A204.1 (cell line): ENCODE measurements around the gene RAB8B.
"Not testable (repeated sequence)": the region's sequence is repeated elsewhere in the genome, so short reads cannot be mapped to it uniquely, and the experiment has no call there.

Experiments used
- FAIRE-seq: peaks from 2 replicates; lab custom pipeline; 2012; peaks lifted over from hg19 to GRCh38; lab: Jason Lieb, UNC

Gene RAB8B

DNA sequence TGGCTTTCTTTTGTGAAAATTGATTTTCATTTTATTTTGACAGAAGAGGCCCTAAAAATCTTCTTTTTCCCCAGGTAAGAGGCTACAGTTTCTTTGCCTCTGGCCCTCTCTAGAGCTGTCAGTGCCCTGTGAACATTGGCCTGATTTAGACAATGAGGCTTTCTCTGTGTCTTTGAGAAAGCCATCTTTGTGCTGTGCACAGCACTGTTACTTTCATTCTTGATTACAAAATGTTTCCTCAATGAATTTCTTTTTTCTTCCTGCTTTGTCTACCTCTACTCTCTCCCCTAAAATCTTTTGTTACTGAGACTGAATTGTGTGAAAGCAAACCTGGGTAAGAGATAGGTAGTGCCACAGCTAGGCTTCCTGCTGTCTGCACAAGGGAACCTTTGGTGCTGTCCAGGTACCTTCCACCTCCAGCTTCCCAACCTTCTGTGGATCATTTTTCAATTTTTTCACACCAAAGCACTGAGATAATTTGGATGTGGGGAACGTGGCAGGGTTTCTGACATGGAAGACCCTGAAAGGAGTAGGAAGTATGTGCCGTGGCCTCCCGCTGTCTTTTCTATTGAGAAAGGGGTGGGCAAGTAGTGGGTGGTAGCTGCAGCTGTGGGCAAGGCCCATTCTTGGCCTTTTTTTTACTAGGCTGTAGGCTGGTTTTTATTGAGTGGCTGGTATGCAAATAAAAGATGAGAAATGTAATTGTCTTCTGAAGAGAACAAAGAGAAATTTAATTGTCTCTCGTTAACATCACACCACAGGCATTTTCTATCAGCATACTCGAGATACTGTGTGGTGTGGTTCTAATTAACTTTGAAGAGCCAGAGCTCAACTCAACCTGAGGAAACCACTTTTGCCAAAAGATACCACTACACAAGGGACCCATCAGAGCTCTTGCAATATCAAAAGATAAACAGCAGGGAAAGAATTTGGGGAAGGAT lies 21.0 kb downstream of the RAB8B start:
- FAIRE-seq: no peak

DNA sequence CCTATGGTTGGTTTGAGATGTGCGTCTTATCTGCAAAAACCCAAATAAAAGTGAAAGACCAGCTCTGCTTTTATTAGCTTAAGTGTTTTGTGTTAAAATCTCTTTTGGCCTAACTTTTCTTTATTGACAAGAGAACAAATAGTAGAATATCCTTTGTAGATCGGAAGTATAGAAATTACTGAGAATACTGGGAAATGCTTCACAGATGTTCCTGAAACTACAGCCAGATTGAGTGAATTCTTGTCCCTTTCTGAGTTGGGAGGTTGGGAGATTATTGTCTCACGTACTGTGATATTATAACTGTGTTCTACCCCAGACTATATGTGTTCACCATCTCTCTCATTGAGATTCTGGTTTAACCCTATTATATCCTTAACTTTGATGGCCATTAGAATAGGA lies 21.7 kb downstream of the RAB8B start:
- no peak for FAIRE-seq

DNA sequence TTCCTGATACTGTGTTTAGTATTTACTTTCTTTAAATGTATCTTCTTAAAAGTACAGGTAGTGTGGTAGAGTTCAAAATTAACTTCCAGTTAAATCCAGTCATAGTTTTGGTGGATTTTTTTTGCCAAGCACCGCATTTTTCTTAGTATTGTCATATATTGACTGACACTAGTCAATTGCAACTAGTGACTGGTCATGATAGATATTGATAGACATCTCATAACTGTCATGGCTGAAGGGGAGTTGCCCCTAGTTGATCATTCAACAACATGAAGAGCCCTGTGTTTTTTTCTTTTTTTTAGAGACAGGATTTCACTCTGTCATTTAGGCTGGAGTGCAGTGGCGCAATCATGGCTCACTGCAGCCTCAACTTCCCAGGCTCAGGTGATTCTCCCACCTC lies 22.1 kb downstream of the RAB8B start:
- no peak for FAIRE-seq

DNA sequence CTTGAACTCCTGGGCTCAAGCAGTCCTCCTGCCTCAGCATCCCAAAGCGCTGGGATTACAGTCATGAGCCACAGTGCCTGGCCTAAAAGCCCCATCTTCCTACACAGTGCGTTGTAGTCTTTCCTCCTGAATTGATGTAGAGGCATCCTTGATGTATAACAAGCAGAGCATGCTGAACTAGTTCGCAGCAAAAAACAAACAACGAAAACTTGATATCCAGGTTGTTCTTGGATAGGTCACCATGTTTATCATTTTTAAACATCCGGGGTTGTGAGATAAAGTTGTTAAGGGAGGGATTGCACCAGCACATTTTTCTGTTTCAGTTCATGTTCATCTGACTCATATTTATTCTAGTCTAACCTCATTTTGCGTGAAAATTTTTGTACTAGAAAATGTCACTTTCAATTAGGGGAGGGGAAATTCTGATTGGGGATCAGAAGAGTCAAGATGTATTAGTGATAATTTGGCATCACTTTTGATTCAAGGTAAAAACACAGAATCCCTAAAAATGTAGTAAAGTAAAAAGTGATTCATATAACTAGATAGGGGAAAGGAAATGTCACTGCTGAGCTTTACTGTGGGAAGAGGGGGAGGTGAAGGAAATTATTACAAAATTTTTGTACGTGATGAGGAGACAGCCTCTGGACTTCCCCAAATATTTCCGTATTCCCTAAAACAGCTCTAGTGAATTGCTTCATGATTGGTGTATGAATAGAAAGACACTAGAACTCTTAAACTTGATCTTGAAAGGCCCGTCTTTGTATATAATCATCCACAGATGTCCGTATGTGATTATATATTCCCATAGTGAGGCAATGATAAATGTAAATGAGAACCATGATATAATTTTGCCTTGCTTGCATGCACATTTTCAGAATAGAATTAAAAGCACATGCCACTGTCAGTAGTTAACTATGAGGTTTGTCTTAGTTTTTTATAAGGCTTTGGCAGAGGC lies 22.9 kb downstream of the RAB8B start:
- no peak for FAIRE-seq

DNA sequence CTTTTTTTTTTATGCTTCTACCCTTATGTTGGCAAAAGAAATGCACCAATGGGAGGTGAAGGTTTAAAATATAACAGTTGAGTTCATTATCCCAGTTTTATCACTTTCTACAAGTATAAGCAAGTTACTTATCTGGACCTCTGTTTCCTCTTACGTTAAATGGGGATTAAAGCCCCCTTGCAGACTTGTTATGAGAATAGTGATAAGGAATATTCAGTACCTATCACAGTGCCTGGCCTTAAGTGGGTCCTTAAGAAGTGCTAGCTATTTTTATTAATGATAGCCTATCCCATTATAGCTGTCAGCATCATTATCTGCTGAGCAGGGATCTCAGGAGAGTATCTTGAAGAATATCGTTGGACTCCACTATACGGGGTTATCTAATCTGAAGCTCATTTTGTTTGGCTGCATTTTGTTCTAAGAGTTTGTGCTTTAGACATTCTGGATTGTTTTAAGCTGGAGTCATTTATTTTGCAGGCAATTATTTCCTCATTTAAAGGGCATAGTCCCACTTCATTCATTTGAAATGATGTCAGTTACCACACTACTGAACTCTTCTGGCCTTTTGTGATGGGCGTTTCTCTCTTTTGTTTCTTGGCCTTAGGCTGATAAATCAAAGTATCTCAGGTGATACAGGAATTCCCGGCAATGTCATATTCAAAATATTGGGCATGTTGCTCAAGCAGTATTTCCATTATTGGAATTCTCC lies 28.8 kb downstream of the RAB8B start:
- no peak for FAIRE-seq

DNA sequence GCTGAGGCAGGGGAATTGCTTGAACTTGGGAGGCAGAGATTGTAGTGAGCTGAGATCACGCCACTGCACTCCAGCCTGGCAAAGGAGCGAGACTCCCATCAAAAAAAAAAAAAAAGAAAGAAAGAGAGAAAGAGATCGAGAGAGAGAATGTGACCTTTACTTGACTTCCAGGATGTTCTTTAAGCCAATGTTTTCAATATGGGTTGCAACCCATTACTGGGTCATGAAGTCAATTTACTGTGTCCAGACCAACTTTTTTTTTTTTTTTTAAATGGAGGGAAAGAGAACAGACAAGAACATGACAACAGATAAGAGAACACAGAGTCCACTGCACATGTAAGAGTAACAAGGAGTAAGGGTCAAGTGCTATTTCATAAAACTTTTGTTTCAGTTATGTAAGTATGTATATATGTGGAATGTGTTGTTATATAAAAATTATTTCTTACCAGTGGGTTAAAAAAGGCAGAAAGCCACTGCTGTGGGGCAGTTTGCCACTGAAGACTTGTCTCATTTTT lies 29.8 kb downstream of the RAB8B start:
- no peak for FAIRE-seq

DNA sequence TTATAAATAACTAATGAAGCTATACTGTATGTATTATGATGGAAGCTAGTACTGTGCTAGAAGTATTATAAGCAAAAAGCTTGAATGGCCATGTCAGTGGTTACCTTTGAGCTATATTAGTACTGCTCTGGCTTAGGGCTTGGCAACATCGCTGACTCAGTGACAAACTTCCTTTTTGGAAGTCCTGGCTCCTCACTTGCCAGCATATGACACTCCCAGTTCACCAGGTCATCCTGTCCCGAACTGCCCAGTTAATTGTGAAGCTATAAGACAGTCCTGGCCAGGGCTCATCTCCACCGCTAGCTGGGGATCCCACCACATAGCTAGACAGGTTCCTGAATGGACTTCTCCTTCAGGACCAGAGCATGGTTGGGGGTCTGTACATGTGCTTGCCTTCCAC lies 31.9 kb downstream of the RAB8B start:
- FAIRE-seq: no peak

DNA sequence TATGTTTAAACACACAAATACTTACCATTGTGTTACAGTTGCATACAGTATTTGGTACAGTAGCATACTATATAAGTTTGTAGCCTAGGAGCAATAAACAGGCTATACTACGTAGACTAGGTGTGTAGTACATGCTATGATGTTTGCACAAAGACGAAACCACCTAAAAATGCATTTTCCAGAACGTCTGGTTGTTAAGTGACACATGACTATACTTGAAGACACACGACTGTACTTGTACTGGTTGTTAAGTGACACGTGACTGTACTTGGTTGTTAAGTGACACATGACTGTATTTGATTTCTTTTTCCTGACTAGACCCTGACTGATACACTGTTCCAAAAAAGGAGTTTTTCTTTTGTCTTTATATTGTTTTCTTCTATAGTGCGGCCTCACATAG lies 34.1 kb downstream of the RAB8B start:
- no peak for FAIRE-seq

DNA sequence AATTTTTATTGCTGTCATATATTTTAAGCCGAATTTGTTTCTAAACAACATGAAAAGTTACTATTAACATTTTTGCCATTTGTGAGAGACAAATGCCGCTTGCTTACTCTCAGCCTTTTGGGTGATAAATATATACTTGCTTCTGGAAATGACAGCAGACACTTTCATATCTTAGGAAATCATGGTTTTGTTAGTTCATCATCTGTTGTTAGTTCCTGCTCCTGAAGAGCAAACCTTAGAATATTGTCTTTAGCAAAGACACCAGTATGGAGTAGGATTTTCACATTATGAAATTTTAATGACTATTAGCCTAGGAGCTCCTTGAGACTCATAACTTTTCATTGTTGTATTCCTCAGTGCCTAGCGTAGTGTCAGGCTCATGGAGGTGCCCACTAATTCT lies 36.0 kb downstream of the RAB8B start:
- FAIRE-seq: no peak

DNA sequence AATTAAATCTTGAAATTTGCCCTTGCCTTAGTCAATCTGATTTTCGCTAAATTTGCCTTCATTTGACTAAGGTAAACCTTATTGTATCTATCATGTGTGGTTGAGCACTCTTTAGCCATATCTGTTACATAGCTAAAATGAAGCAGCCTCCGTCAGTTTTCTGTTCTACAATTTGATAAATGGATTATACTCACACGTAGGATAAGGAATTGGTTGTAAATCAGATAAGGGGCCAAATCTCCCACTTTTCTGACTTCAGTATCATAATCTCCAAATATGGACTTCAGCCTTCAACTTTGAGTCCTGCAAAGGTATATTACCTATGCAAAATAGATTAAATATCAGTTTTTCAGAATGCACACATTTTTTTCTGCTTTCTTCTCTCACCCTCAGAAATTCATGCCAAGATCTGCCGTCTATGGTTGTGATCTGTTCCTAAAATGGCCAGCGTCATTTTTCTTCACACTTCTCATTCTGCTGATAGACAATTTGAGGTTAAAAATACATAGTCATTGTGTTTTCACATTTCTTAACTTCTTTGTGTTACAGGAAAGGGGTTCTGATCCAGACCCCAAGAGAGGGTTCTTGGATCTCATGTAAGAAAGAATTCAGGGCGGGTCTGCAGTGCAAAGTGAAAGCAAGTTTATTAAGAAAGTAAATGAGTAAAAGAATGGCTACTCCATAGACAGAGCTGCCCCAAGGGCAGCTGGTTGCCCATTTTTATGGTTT lies 36.9 kb downstream of the RAB8B start:
- FAIRE-seq: no peak

DNA sequence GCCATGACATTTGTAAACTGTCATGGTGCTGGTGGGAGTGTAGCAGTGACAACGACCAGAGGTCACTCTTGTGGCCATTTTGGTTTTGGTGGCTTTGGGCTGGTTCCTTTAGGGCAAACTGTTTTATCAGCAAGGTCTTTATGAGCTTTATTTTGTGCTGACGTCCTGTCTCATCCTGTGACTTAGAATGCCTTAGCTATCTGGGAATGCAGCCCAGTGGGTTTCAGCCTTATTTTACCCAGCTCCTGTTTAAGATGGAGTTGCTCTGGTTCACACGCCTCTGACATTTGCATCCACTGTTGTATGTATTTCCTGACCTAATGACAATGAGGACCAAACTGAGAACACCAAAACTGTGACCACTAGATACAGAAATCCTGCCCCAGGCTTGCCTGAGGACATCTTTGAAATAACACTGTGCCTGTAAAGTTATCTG lies 37.6 kb downstream of the RAB8B start:
- no peak for FAIRE-seq

DNA sequence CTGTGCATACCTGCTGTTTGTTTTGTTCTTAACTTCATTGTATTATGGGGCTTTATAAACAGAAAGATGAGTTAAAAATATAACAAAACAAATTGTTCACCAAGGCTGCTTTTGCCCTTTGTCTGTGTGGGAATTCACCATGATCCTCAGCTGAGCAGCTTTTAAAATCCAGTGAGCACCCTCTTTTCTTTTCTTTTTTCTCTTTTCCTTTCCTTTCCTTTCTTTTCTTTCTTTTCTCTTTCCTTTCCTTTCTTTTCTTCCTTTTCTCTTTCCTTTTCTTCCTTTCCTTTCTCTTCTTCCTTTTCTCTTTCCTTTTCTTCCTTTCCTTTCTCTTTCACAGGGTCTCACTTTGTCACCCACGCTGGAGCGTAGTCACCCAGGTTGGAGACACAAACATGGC lies 38.3 kb downstream of the RAB8B start:
- FAIRE-seq: no peak

DNA sequence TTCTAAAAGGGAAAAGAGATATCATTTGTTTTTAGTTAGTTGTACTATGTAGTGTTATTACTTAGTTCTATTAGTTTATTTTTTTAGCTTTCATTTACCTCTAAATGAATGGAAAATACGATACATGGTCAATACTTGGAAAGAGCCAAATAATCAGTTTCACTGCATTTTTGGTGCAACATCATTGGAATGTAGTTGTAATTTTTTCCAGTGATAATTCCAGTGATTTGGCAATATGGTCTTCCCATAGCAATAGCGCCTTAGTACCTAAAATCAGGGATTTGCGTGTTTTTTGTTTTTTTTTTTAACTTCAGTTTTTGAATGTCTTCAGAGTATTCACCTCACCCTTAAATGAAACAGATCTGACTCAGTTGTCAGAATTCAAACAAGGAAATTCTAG lies 41.8 kb downstream of the RAB8B start:
- no peak for FAIRE-seq

DNA sequence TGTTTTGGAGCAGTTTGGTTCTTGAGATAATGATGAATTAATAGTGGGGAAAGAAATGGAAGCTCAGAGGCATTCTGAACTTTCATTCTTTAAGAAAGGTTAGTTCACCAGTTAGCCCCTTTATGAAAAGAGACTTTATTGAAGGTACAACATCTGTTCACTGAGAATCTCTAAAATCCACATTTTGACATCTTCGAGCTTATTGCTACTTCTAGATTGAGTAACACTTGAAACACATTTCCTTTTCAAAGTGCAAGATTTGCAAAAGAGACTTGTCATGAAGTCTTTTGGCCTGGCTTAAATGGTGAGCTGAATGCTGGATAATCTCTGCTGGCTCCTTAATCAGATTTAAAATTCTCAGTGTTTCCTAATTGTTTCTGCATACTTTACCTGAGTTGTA lies 42.3 kb downstream of the RAB8B start:
- no peak for FAIRE-seq

DNA sequence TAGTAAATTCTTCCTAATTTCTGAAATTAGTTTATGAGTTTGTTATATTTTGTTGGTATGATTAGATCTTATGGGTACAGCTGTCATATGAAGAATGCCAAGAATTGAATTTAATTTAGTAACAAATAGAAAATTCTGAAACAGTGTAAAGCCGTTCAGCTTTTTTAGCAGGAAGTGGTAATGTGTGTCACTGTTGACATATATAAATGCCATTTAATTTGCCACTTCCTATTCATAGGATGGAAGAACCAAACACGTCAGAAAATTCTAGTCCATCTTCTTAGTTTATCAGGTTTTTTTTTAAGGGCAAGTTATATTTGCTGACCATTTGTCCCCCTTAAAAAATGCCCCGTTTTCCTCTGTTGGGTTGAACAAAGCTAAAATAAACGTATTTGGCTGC lies 43.0 kb downstream of the RAB8B start:
- no peak for FAIRE-seq

DNA sequence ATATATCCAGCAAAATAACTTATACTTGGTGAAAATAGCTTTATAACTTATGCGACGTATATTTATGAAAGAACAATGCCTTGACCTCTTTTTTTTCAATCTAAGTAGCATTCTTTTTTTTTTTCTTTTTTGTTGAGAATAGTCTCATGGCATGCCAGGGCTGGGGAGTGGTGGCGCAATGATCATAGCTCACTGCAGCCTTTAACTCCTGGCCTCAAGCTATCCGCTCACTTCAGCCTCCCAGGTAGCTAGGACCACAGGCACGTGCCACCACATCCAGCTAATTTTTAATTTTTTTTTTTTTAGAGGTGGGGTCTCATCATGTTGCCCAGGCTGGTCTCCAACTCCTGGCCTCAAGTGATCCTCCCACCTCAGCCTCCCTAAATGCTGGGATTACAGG lies 43.5 kb downstream of the RAB8B start:
- FAIRE-seq: no peak

DNA sequence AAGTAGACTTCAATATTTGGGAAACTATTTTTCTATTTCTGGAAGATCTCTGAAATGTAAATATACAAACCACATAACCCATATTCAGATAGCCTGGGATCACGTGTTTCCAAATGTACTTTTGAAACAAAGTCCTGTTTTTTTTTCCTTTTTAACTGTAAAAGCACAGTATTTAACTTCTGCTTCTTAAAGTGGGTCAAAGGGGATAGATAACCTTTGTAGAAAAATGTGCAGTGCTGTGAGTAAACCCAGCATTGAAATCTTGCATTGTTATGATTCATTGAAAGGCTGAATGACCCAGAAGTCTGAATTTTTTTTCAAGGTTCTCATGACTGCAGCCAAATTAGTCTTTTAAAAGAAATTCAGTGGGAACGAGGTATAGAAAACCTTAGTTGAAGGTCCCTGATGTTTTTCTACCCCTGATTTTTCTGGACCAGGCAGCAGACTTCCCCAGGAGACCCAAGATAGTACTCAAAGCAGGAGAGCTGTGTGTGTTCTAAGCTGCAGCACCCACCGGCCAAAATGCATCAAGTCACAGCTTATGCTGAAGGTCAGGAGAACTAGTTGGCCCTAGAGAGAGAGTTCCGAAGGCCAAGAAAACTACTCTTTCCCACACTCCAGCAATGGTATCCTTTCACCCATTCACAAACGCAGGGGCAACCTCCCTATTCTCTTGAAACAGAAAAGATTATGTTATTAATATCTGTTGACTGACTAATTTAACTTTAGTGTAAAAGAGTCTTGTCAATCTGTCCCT lies 44.4 kb downstream of the RAB8B start:
- no peak for FAIRE-seq

DNA sequence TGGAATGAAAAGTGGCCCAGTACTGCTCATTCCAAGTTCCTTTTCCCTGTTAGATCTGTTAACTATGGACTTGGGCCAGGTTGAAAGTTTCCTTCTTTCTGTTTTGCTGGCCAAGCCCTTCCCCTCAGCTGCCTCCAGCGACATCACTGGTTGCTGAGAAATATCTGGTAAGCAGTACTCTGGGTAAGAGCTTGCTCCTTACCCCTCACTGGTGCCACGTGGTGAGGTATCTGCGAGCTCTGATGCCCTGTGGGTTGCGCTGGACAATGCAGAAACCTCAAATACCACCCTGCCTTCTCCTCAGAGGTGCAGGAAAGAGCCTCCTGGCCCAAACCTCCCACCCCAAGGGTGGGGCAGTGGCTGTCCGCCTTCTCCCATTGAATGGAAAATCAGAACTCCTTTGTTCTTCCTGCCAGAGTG lies 45.1 kb downstream of the RAB8B start:
- FAIRE-seq: no peak

DNA sequence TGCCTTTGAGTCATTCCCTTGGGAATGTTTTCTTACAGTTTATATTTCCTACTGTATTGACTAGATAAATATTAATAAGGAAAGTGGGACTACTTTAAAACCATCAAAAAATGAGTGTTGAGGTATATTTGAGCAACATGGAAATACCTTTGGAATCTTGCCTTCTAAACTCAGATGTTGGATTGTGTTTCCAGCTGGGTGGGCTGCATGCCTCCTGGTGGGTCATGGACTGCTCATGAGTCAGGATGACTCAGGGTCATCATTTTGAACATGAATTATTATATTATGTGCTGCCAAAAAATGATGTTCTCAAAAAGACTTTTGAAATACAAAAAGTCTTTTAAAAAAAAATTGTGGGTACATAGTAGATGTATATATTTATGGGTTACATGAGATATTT lies 46.9 kb downstream of the RAB8B start:
- FAIRE-seq: no peak

DNA sequence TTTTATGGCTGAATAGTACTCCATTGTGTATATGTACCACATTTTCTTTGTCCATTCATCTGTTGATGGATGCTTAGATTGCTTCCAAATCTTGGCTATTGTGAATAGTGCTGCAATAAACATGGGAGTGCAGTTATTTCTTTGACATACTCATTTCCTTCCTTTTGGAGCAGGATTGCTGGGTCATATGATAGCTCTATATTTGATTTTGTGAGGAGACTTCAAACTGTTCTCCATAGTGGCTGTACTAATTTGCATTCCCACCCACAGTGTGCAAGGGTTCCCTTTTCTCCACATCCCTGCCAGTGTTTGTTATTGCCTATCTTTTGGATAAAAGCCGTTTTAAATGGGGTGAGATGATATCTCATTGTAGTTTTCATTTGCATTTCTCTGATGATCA lies 47.7 kb downstream of the RAB8B start:
- FAIRE-seq: not testable (repeated sequence)

DNA sequence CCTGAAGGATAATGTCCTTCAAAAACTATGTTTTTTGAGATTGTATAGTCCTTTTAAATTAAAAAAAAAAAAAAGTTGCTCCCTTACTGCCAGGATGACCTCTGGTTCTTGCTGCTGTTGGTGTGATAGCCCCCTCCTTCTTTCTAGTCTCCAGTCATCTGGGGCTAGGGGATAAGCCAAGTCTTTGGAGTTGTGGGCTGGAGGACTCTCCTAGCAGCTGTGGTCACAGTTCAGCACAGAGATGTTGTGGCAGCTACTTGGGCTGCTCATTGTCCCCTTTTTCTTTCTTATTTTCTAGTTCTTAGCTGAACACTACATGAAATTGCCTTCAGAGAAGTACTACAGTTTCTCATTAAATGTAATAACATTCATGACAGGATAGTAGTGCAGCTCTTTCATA lies 48.8 kb downstream of the RAB8B start:
- FAIRE-seq: no peak
